NCI-H524 (cell line): ENCODE results near the gene RIN3.

Source experiments
- DNase-seq, 2 experiments: peaks; one replicate each; lab custom pipeline; 2025; lab: John Stamatoyannopoulos, UW

Gene RIN3

DNA sequence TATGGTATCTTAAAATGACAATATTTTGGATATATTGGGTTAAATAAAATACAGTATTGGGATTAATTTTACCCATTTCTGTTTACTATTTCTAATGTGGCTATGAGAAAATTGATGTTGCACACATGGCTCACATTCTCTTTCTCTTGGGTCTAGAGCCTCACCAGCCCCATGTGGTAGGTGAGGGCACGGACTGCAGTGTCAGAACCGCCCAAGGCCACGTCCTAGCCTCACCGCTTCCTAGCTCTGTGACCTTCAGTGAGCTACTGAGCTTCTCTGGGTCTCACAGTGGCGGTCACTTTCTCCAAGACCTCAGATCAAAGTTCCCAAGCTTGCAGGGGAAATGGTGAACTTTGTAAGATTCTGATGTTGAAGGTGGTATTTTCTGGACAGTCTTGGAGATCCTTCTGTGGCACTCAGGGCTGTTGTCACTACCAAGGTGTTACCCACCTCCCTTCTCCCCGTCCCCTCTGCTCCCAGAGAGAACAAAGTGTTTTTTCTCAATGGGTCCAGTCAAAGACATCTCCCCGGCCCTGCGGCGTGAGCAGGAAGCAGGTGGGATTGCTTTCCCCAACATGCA lies 87.6 kb downstream of the RIN3 start:
- DNase-seq = no peak

DNA sequence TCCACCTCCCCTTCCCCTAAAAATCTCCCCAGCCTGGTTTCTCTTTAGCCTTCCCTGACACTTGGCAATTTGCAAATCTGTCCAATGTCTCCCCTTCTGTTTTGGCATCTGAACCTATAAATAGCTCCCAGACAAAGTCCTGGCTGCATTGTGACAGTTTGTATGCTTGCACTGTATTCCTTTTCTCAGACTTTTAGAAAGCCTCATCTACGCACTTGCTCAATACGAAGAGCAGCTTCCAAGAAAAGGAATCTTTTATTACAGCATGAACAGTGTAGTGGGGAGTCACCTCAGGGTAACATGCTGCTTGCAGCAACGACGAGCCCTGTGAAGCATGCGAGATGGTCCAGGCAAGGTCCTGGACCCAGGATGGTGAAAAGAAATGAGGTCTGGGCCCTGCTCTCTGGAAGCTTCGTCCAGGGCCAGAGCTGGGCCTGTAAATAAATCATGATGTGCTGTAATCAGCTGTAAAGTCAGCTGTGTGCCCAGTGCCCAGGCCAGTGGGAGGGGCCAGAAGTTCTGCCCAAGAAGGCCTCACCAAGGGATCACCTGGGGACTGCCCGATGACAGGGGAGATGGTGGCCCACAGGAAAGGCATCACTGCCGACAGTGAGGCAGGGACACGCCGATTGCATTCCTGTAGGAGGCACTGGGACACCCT lies 88.3 kb downstream of the RIN3 start:
- no peak for DNase-seq

DNA sequence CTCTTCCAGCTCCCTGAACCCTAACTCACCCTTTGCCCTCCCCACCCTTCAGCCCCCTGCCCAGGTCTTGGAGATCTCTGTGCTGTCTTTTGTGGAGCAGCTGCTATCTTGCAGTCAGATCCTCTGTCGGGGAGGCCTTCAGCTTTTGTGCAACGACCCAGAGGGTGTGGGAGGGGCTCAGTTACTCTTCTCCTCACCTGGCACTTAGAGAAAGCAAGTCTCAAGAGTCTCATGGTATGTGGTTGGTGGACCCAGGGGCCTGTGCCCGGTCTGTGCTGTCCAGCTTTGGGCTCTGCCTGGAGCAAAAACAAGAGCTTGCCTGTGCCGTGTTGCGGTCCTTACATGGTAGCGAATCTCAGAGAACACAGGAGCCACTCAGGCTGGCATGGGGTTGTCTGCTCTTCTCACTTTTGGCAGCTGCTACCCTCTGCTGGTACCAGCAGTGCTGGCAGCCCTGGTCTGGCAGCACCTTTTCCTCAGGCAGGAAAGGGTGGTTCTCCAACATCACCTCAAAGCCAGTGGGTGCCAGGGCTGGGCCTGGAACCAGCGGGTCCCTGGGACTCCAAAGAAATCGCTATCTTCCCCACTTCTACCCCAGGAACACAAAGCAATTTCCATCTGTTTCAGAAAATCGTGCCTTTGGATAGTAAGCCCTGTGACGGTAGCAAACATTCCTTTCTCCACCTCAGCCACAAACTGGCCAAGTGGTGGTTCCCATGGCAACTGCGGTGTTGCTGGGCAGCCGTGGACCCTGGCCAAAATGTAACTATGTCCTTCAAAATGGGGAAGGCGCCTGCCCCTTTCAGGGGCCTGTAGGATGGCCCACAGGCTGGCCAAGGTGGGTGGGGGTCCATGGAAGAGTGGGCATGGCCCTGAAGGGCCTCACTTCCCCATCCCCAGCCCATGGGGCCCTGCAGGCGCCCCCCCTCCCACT lies 90.0 kb downstream of the RIN3 start:
- DNase-seq = peak; percentile 32 to 56

DNA sequence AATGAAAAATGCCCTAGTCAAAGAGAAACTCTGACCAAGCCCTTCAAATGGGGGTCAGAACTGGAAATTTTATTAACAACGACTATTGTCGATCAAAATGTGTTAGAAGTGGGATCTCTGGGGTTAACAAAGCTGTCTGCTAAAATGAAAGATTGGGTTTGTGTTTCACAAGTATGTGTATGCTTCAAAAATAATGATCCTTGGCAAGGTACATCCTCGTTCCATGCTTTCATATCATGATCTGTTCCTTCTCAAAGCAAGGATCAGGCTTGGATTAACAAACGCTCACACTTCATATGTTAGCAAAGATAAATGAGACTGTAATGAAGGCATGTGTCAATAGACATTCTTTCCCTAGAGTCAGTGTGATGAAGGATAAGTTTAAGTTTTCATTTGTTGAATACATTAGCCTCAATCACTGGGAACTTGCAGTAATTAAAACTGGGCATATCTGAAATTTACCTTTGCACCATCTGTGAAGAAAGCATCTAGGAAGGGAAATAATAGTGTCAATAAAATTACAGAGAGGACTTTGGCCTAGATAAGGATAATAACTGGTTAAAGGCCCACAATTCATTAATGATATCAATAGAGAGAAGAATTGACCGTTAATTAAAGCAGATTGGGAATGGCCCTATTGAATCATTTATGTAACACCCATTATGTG lies 91.8 kb downstream of the RIN3 start:
- no peak for DNase-seq

DNA sequence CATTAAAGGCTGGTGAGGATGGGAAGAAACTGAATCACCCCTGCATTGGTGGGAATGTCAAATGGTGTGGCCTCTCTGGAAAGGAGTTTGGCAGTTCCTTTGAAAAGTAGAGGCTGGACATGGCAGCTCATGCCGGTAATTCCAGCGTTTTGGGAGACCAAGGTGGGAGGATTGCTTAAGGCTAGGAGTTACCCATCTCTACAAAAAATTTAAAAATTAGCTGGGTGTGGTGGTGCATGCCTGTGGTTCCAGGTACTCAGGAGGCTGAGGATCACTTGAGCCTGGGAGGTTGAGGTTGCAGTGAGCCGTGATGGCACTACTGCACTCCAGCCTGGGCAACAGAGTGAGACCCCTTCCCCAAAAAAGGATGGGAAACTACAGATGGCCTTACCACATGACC lies 93.7 kb downstream of the RIN3 start:
- DNase-seq = no peak

DNA sequence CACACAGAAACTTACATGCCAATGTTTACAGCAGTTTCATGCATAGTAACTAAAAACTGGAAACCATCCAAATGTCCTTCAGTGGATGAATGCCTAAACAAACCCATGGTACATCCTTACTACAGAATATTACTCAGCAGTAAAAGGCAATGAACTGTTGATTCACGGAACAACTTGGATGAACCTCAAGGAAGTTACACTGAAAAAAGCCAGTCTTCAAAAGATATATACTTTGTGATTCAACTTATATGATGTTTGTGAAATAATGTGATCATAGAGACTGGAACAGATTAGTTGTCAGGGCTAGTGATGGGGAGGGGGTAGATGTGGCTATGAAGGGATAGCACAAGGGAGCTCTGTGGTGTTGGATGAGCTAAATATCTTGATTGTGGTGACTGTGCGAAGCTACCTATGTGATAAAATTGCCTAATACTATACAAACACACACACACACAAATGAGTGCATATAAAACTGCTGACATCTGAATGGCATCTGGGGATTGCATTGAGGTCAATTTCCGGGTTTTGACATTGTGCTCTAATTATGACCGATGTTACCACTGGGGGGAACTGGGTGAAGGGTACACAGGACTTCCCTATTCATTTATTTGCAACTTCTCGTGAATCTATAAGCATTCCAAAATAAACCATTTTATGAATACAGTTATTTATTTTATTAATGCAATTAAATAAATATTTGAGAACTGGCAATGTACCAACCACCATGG lies 94.3 kb downstream of the RIN3 start:
- no peak for DNase-seq

DNA sequence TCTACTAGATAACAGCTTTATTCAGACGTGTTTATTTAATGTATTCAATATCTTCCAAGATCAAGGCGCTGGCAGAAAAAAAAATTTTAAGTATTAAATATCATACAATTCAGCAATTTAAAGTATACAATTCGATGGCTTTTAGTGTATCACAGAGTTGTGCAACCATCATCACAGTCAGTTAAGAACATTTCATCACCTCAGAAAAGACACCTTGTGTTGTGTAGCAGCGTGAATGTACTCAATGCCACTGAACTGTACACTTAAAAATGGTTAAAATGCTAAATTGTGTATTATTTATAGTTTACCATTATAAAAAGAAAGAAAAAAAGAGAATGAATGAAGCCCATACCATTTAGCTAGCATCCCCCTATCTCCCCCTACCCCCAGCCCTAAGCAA lies 96.4 kb downstream of the RIN3 start:
- no peak for DNase-seq

DNA sequence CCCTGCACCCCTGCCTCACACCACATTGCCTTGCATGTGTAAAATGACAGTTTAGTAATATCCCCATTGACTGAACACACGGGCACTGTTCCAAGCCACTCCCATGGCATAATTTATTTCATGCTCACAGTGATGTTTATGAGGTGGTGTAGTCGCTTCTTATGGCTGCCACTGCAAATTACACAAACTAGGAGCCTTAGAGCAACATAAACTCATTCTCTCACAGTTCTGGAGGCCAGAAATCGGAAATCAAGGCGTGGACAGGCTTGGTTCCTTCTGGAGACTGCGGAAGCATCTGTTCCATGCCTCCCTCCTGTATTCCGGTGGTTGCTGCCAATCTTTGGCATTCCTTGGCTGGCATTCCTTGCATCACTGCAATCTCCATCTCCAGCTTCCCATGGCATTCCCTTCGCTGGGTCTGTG lies 97.3 kb downstream of the RIN3 start:
- no peak for DNase-seq

DNA sequence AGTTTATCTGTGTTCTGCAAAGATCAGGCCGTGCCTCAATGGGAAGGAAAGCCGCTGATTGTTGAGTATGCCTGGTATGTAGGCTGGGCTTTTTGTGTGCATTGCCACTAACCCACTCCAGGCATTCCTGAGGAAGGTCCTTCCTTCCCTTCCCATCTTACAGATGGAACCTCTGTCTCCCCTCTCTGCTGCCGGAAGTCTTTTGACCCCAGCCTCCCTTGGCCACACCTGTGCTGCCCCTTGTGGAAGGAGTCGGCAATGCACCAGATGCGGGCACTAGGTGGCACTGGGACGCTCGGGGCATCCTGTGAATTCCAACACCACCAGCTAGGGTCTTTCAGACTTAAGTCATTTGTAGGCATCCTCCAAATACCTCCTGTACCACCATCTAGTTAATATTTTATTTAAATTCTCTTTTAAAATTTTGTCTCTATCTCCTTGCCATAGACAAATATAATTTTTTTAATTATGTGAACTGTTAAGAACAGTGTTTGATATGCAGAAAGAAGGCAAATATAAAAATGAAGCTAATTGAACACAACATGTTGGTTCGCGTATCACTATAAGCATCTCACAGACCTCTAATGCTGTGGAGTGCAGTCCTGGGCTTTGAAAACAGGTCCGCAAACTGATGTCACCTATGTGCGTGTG lies 99.6 kb downstream of the RIN3 start:
- DNase-seq = peak; percentile 44 to 61

DNA sequence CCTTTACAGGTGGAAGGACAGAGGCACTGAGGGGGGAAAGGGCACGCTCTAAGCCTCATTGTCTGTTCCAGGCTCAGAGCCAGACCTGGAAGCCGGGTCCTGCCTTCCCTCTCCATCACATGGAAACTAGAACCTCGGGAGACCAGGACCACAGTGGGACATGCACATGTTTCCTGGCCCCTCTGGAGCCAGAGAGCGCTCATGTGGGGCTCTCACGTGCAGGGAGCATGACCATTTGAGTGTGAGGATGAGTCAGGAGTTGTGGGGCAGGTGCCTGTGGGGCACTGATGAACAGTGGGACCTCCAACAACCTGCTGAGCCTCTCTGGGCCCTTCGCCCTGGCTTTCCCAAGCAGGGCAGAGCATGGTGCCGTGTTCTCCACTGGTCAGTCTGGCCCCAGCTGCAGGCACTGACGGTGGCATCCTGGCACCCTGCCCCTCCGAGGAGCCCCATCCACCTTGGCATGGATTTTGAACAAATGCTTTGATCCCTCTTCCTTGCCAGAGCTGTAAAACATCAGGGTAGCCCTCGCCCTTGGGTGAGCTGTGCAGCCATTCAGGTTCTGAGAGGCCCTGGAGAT lies 100.2 kb downstream of the RIN3 start:
- DNase-seq = no peak

DNA sequence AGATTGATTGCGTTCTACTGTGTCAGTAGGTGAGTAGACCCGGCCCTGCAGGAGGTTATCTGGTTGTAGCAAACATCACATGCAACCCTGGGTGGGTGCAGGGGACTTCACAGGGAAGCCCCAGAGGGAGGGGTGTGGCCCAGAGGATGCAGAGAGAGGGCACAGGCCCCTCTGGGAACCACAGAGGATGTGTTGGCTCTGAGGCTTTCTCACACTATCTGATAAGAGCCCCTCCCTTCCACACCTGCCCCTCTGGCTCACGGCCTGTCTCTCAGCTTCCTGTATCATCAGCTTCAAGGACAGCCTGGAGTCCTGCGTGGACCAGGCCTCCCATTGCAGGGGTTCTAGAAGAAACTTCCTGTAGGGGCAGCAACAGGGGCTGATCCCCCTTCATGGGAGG lies 101.9 kb downstream of the RIN3 start:
- no peak for DNase-seq

DNA sequence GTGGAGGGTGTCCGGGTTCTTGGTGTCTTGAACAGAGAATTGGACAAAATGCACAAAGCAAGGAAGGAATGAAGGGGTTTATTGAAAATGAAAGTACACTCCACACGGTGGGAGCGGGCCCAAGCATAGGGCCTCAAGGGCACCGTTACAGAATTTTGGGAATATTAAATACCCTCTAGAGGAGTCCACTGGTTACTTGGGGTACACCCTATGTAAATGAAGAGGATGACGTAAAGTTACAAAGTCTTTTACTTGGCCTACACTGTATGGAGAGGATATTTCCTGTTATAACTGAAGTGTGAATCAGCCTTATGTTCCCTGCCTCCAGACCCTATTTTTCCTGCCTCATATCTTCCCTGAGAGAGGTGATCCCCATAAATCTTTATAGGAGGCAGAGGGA lies 102.6 kb downstream of the RIN3 start:
- no peak for DNase-seq

DNA sequence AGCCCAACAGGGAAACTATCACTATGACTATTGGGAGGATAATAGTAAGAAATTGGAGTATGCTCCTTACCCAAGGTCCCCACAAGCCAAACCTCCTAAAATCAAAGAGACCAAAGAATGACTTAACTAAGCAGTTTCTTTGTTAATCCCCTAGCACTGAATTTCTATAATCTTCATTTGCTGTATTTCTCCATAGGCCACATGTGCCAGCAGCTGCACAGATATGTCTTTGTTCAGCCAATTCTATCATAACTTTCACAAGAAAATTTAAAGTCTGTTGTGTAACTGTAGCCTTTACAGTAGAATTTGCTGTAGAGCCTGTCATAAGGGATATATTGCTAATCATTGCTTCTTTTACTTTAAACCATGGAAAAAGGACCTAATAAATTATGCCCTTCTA lies 104.0 kb downstream of the RIN3 start:
- no peak for DNase-seq

DNA sequence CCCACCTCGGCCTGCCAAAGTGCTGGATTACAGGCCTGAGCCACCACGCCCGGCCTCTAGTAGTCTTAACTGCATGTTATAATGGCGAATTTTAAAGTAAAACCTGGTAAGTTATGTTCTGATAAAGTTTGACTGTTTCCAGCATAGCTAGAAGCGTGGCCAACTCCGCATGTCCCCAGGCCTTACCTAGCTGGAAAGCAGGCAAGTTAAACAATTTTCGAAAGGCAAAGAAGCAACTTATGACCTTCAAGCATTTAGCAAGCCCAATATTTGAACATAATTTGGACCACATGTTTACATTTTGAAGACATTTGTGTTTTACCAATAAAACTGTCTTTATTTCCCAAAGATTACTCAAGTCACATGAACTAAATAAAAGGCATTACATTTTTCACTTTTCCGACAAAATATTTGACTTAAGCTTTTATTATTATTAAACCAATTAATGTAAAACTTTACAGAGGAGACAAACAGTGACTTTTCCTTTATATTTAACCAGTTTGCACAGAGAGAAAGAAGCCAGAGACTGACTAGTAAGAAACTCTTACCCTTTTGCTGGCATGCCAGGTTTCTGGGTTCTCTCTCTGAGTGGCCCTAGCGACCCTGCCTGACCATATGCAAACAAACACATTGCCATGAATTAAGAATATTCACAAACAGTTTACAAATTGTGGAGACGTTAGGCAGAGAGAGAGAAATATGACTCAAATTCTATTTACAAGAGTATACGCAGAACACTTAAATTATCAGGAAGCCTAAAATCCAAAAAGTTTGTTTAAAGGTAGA lies 106.3 kb downstream of the RIN3 start:
- DNase-seq = no peak

DNA sequence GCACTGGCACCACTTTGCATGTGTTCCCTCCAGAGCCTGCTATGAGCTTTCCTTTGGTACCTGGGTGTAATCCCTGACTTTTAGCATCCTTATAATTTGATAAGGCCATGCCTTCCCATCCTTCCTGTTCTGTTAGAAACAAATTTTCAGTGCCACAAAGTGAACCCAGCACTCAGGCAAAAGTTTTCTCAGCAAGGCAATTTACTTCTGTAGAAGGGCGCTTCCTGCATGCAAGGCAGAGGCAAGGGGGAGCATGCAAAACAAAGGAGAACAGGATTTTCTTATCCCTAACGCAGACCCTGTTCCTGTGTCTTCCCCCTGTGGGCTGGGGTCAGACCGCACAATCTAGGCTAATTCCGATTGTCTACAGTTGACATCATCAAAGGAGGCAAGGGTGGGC lies 108.7 kb downstream of the RIN3 start:
- DNase-seq = no peak

DNA sequence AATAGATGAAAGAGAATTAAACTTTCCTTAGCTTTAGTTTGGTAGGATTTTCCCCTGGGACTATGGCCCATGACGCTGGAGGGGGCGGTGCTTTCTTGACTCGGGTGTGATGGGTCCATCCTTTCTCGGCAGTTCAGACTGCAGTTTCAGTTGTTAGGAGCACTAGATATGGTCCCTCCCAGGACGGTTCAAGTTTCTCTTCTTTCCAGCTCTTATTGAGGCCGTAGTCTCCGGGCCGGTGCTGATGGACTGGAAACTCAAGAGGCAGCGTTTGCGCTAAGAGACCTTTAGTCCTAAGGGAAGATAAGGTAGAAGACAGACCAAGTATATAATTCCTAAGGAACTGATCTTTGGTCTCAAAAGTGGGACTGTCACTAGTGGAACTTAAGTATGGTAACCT lies 111.2 kb downstream of the RIN3 start:
- no peak for DNase-seq

DNA sequence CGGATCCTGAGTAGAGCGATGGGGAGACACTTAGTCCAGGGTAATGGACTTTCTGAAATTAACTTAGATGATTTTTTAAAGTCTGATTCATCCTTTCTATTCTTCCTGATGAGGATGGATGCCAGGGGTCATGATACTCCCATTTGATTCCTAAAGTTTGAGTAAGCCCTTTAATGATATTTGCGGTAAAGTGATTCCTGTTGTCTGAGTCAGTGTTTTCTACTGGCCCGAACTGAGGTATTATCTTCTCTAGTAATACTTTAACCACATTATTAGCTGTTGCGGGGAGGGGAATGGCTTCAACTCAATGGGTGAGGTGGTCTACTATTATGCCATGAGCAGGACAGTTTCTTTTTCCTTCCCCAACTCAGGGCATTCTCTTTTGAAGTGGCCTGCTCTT lies 111.6 kb downstream of the RIN3 start:
- DNase-seq = no peak

DNA sequence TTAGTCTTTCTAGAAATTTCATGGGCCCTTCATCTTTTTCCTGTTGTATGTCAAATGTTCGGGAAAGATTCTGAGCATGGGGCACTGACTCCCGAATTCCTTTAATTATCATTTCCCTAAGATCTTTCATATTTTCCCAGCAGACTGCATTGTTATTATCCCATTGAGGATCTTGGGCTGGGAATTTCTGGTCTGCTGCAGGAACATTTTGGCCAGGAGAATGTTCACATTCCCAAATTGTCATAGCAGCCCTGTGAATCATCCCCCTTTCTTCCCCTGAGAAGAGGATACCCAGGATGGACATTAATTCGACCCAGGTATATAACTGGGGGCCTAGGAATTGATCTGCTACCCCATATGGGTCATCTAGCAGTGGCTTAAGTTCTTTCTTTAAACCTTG lies 112.5 kb downstream of the RIN3 start:
- no peak for DNase-seq

DNA sequence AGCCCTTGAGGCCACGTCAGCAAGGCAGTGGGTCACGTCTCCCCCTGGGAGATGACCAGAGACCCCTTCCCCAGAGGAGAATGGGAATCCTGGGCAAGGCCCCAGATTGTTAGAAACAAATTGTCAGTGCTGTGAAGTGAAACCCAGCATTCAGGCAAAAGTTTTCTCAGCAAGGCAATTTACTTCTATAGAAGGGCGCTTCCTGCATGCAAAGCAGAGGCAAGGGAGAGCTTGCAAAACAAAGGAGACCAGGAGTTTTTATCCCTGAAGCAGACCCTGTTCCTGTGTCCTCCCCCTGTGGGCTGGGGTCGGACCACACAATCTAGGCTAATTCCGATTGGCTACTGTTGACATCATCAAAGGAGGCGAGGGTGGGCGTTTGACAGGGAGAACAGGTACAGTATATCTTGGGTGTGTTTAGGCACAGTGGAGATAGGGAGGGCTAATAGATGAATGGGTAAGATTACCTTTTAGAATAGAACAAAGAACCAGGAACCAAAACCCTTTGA lies 114.2 kb downstream of the RIN3 start:
- no peak for DNase-seq

DNA sequence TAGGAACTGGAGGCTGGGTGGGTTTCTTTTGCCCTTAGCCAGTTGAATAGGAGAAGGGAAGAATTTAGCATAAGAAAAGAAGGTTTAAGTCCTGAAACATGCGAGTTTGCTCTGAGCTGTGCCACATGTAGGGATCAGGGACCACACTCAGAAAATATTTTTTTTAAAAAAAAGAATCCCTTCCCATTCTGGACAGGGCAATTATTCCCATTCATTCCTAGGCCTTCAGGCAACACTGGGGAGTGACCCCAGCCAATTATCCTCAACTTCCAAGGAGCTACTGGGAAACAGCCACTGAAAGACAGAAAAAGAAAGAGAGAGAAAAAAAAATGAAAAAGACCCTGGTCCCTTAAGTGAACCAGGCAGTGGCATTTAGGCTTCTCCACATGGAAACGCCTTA lies 115.1 kb downstream of the RIN3 start:
- DNase-seq = no peak
